Endothelial cell of umbilical vein (primary cell): ENCODE results near the gene PRF1. TPM values are rescaled to one million over a fixed set of nuclear protein-coding genes. Genes with fewer than 3 reads are reported as not detected.

Experiments
- BruUV-seq: library from RNA; stranded (reverse); fragments of 400-500 nt; replicated peaks from 2 replicates; lab custom pipeline; 2021; lab: Mats Ljungman, UMichigan
- CTCF ChIA-PET: fragments of 300-600, 350-600 bp; sonication (Branson Sonifier 250); formaldehyde crosslinking; loops from one replicate; lab custom pipeline; 2021; ENCODE audit warnings: antibody characterized with exemption, inconsistent platforms; lab: Charles Lee
- POLR2A ChIA-PET: fragments of 300-600, 350-600 bp; sonication (Branson Sonifier 250); formaldehyde crosslinking; loops from one replicate; lab custom pipeline; 2021; ENCODE audit warnings: antibody characterized with exemption, inconsistent platforms; lab: Charles Lee
- DNase-seq: peaks from one replicate; pipeline ENCODE4 v3.0.0-alpha.2; 2011; ENCODE audit warnings: low read depth, low spot score
- FAIRE-seq: peaks from 2 replicates; lab custom pipeline; 2011; peaks lifted over from hg19 to GRCh38; lab: Jason Lieb, UNC
- H2AFZ ChIP-seq: 2 replicates; pipeline ENCODE4 v1.6.0; 2012; ENCODE audit warnings: low read depth, low read length, control low read depth, inconsistent platforms
- H3K27ac ChIP-seq: 2 replicates; pipeline ENCODE4 v1.5.1; 2011; ENCODE audit warnings: low read depth, mild to moderate bottlenecking, control low read depth, low read length, moderate library complexity; ENCODE audit not compliant: insufficient read depth
- H3K27me3 ChIP-seq, 2 experiments: 2 replicates each; pipeline versions ENCODE4 v1.6.0 to v1.6.1; 2011; ENCODE audit warnings: low read length in 2 of 2, mixed read lengths in 1 of 2; ENCODE audit not compliant: control insufficient read depth in 2 of 2, insufficient read depth in 2 of 2
- H3K36me3 ChIP-seq, 2 experiments: 2 replicates in 1 of 2; 3 replicates in 1 of 2; pipeline ENCODE4 v1.5.1; 2011; ENCODE audit warnings: low read length in 2 of 2, mild to moderate bottlenecking in 1 of 2, moderate library complexity in 1 of 2; ENCODE audit not compliant: control insufficient read depth in 2 of 2, insufficient read depth in 2 of 2; ENCODE audit errors: extremely low read depth in 1 of 2
- H3K4me1 ChIP-seq: 3 replicates; pipeline ENCODE4 v1.5.1; 2011; ENCODE audit warnings: mild to moderate bottlenecking, low read length; ENCODE audit not compliant: control insufficient read depth, insufficient read depth; ENCODE audit errors: extremely low read depth
- H3K4me2 ChIP-seq: 2 replicates; pipeline ENCODE4 v1.6.1; 2011; ENCODE audit warnings: low read length, control low read depth, mixed read lengths; ENCODE audit not compliant: insufficient read depth
- H3K4me3 ChIP-seq, 3 experiments: fragments of 200-600 bp in 1 of 3; sonication (generic), shearing (Covaris generic) in 1 of 3; replicated peaks in 1 of 3; 2 replicates each; pipeline ENCODE4 v1.5.1; 2011 to 2016; ENCODE audit warnings: control low read depth in 3 of 3, low read length in 3 of 3, mild to moderate bottlenecking in 2 of 3, inconsistent platforms in 1 of 3, low read depth in 1 of 3, moderate library complexity in 1 of 3; ENCODE audit not compliant: insufficient read depth in 1 of 3
- H3K79me2 ChIP-seq: 2 replicates; pipeline ENCODE4 v1.6.0; 2012; ENCODE audit warnings: low read length, inconsistent platforms; ENCODE audit not compliant: control insufficient read depth, insufficient read depth
- H3K9ac ChIP-seq: replicated peaks from 2 replicates; pipeline ENCODE3; 2011; ENCODE audit warnings: low read length, control low read depth; ENCODE audit not compliant: insufficient read depth; ENCODE audit errors: extremely low read depth
- H3K9me1 ChIP-seq: replicated peaks from 3 replicates; pipeline ENCODE4 v1.6.0; 2011; ENCODE audit warnings: mild to moderate bottlenecking, low read length; ENCODE audit not compliant: control insufficient read depth, insufficient read depth; ENCODE audit errors: extremely low read depth
- H3K9me3 ChIP-seq: replicated peaks from 2 replicates; pipeline ENCODE4 v1.5.1; 2012; ENCODE audit warnings: low read length, inconsistent platforms; ENCODE audit not compliant: control insufficient read depth, insufficient read depth
- H4K20me1 ChIP-seq: replicated peaks from 2 replicates; pipeline ENCODE3; 2011; ENCODE audit warnings: mild to moderate bottlenecking, low read length; ENCODE audit not compliant: control insufficient read depth, insufficient read depth; ENCODE audit errors: extremely low read depth
- EZH2 ChIP-seq: IDR thresholded peaks from 2 replicates; pipeline ENCODE4 v1.6.1; 2012; ENCODE audit warnings: borderline replicate concordance, low read depth, mild to moderate bottlenecking, moderate library complexity, low read length, inconsistent platforms; ENCODE audit not compliant: severe bottlenecking
- FOS ChIP-seq: IDR thresholded peaks from 2 replicates; pipeline ENCODE4 v1.6.1; 2011; ENCODE audit warnings: mild to moderate bottlenecking, low read length, moderate library complexity, borderline replicate concordance; ENCODE audit not compliant: insufficient read depth
- GATA2 ChIP-seq: IDR thresholded peaks from 2 replicates; pipeline ENCODE4 v1.7.0; 2011; ENCODE audit warnings: low read depth, mild to moderate bottlenecking, moderate library complexity, mixed read lengths, low read length; ENCODE audit not compliant: insufficient read length, insufficient read depth
- JUN ChIP-seq: IDR thresholded peaks from 2 replicates; pipeline ENCODE4 v1.6.1; 2011; ENCODE audit warnings: borderline replicate concordance, low read depth; ENCODE audit not compliant: insufficient read length, insufficient read depth
- MYC ChIP-seq: IDR thresholded peaks from one replicate; pipeline ENCODE4 v1.6.1; 2011; ENCODE audit warnings: mild to moderate bottlenecking, low read depth, low read length
- POLR2A ChIP-seq: IDR thresholded peaks from 2 replicates; pipeline ENCODE4 v1.6.1; 2012; ENCODE audit warnings: low read depth, mild to moderate bottlenecking, control low read depth, low read length
- POLR2AphosphoS5 ChIP-seq: IDR thresholded peaks from 2 replicates; pipeline ENCODE4 v1.6.1; 2012; ENCODE audit warnings: low read depth, mild to moderate bottlenecking, control low read depth, low read length, moderate library complexity; ENCODE audit not compliant: insufficient read depth
- dilution Hi-C: fragments of 300-500 bp; cut with MboI; formaldehyde crosslinking; loops from one replicate; pipeline ENCODE4 v1.15.0; 2019; ENCODE audit warnings: low sequenced_read_pairs; ENCODE audit not compliant: extremely low pct_ligation_motif_present
- intact Hi-C: fragments of 100-400 bp; cut with micrococcal nuclease; formaldehyde crosslinking; loops from one replicate; pipeline ENCODE4 v1.10.0; 2022
- polyA plus RNA-seq, 4 experiments: library from polyadenylated mRNA; depleted of rRNA in 3 of 4; stranded (reverse) in 3 of 4; unstranded in 1 of 4; fragments of >200 nt; gene quantifications; 2 replicates each; pipeline versions ENCODE4 v1.2.1 to v1.2.3, GENCODE V29; 2011 to 2012; ENCODE audit warnings: missing spikeins in 1 of 4
- total RNA-seq: library from RNA; stranded (reverse); gene quantifications from 2 replicates; pipeline ENCODE4 v1.2.3, GENCODE V29; 2021
- TF ChIP-seq, protein P1 (sequence below), 2 donors: IDR thresholded peaks; 1 replicate in 1 of 2; 2 replicates in 1 of 2; pipeline ENCODE4 v1.5.1; 2011; ENCODE audit warnings: low read length in 2 of 2, mild to moderate bottlenecking in 2 of 2, moderate library complexity in 2 of 2, control low read depth in 1 of 2, inconsistent platforms in 1 of 2, low read depth in 1 of 2; ENCODE audit not compliant: insufficient read depth in 1 of 2; ENCODE audit errors: extremely low read depth in 1 of 2
- TF ChIP-seq, protein P2 (sequence below): IDR thresholded peaks from 2 replicates; pipeline ENCODE4 v1.6.1; 2011; ENCODE audit not compliant: insufficient read depth, insufficient read length

PRF1 gene
- total and polyA plus RNA-seq, 2 donors (not counting 3 experiments of a cell fraction or from before 2014, with no cell fraction given) = not detected

DNA sequence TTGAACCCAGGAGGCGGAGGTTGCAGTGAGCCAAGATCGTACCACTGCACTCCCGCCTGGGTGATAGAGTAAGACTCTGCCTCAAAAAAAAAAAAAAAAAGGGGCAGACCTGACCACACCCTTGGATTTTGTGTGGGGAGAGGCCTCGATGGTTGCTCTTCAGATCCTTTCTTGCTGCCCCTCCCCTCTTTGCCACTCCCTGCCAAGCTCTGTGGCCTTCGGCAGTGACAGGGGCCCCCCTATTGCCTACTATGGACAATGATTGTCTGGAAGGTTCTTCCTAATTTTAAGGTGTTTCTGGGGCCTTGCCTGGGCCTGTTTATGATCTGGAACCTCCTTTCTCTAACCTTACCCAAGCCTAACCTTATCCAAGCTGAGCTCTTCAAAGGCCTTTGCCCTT, 795 bp downstream of the PRF1 start:
- Histone ChIP-seq H3K4me3 (no peak overlapping the region), H3K9ac (no peak overlapping the region), H3K27me3 (peaks cover 0 to 2% of the 10 kb centered on the region in 2 experiments), H3K27ac (no peak overlapping the region), H4K20me1 (no peaks in the 10 kb centered on the region), H3K36me3 (no peaks in the 10 kb centered on the region), H3K9me1 (no peaks in the 10 kb centered on the region), H3K9me3 (no peaks in the 10 kb centered on the region), H2AFZ (no peak overlapping the region), H3K4me1 (no peaks in the 10 kb centered on the region), H3K79me2 (no peaks in the 10 kb centered on the region), H3K4me2 (no peak overlapping the region)
- FAIRE-seq (no peak), DNase-seq (no peak)
- ChIA-PET CTCF (no interaction called here), POLR2A (no interaction called here)
- dilution Hi-C loops = no loop called here
- no TSS peak for BruUV-seq
- TF ChIP-seq JUN = no peak
- no peak for TF ChIP-seq GATA2
- TF ChIP-seq POLR2AphosphoS5 = no peak
- TF ChIP-seq FOS = no peak
- no peak for TF ChIP-seq MYC
- TF ChIP-seq POLR2A = no peak
- TF ChIP-seq, protein P1, sequence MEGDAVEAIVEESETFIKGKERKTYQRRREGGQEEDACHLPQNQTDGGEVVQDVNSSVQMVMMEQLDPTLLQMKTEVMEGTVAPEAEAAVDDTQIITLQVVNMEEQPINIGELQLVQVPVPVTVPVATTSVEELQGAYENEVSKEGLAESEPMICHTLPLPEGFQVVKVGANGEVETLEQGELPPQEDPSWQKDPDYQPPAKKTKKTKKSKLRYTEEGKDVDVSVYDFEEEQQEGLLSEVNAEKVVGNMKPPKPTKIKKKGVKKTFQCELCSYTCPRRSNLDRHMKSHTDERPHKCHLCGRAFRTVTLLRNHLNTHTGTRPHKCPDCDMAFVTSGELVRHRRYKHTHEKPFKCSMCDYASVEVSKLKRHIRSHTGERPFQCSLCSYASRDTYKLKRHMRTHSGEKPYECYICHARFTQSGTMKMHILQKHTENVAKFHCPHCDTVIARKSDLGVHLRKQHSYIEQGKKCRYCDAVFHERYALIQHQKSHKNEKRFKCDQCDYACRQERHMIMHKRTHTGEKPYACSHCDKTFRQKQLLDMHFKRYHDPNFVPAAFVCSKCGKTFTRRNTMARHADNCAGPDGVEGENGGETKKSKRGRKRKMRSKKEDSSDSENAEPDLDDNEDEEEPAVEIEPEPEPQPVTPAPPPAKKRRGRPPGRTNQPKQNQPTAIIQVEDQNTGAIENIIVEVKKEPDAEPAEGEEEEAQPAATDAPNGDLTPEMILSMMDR (IDR thresholded peaks at IDR 0.05; ENCODE audit: extremely low read depth in 1 of 2, insufficient read depth in 1 of 2, low read depth in 1 of 2, low read length in 2 of 2) = no peak
- no peak for TF ChIP-seq EZH2
- TF ChIP-seq, protein P2, sequence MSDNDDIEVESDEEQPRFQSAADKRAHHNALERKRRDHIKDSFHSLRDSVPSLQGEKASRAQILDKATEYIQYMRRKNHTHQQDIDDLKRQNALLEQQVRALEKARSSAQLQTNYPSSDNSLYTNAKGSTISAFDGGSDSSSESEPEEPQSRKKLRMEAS = no peak
- intact Hi-C loops = no loop called here
